Cardiac septum (tissue), 1 donor: Measurements from ENCODE around the gene OLFM1. TPM values are rescaled to one million over a fixed set of nuclear protein-coding genes. Genes with fewer than 3 reads are reported as not detected.
"Not testable (repeated sequence)": the region's sequence is repeated elsewhere in the genome, so short reads cannot be mapped to it uniquely, and the experiment has no call there.

Source experiments
- DNase-seq: peaks from one replicate; pipeline ENCODE4 v3.0.0-alpha.2; 2020; ENCODE audit warnings: low spot score
- intact Hi-C: fragments of 100-400 bp; cut with DNase I; formaldehyde crosslinking; loops from one replicate; pipeline ENCODE4 v1.14.0; 2022
- total RNA-seq: library from RNA; stranded (reverse); fragmentation: NEBNext Ultra II Directional; extraction: Animal tissue kit (Norgen Biotek cat#: 25700); gene quantifications from one replicate; pipeline ENCODE4 v1.2.1, GENCODE V29; 2021
- donor health status: DM: no; HTN: no; CAD: no.

Gene OLFM1
- total RNA-seq, 1 donor from 2014 or later, result 8.6 TPM

DNA sequence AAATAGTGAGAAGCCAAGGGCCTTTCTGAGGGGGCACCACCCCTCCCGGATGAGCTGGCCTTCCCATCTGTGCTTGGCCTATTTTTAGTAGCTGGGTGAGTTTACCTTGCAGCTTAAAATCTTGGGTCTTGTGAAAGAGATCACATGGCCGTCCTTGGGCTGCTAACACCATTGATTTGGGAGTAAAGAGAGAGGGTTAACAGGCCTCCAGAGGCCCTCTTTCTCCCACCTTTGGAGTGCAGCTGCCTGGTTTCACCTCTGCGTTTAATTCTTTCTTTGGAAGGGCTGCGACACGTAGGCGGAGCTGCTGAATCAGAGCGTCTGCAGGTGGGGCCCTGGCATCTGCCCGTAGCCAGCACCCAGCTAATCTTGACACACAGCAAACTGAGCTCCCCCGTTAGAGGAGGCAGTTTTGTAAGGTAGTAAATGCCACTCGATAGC lies 12.8 kb downstream of the OLFM1 start:
- no peak for DNase-seq
- intact Hi-C loops, result no loop called here

DNA sequence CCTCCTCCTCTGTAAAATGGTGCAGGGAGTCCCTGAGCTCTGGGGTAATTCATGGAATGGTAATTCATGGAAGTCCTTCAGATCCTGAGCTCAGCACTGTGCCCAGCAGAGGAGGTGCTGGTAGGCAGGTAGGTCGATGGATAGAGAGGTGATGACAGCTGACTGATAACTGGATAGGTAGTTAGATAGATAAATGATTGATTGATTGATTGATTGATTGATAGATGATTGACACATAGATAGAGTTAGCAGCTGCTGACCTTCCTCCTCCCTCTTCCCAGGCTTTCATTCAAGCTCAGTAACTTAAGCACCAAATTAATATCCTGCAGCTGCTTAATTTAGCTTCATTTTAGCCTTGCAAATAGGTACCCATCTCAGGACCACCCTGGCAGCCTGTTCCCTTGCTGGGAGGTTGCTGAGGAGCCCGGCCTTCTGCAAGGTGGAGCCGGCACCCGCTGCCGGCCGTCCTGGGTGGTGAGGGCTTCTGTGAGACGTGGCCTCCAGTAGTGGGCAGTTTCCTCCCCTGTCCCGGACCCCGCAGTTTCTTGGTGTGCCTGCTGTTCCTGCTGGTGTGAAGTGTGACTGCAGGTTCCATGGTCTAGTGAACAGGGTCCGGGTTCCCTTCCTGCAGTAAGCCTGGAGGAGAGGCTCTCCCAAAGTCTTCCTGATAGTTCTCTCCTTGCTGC lies 13.4 kb downstream of the OLFM1 start:
- intact Hi-C loops, result no loop called here
- DNase-seq, result no peak

- intact Hi-C loops, result no loop called here
- DNase-seq, result no peak
Measured at GRCh38 chr9:135101486-135101885, 14.0 kb downstream of the OLFM1 start.

- no peak for DNase-seq
- intact Hi-C loops, result no loop called here
Measured at GRCh38 chr9:135101926-135102325, 14.5 kb downstream of the OLFM1 start.

DNA sequence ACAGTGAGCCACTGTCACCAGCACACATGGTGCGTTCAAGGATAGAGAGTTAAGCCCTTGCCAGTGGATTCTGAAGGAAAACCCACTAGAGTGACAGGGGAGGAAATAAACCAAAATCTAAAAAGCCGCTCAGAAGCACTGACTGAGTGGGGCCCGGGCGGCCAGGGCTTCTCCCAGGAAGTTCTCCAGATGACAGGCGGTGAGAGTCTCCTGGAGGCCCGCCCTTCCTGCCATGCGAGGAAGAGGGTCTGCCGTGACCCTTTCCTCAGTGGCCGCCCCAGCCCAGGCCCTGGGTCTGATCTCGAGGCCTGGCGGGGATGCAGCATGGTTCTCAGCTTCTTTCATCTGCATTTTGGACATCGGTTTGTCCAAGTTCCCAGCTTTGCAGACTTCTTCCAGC lies 14.9 kb downstream of the OLFM1 start:
- DNase-seq, result no peak
- intact Hi-C loops, result no loop called here

GRCh38 chr9:135103001-135103446 lies 15.6 kb downstream of the OLFM1 start:
- DNase-seq, result no peak
- intact Hi-C loops, result no loop called here

DNA sequence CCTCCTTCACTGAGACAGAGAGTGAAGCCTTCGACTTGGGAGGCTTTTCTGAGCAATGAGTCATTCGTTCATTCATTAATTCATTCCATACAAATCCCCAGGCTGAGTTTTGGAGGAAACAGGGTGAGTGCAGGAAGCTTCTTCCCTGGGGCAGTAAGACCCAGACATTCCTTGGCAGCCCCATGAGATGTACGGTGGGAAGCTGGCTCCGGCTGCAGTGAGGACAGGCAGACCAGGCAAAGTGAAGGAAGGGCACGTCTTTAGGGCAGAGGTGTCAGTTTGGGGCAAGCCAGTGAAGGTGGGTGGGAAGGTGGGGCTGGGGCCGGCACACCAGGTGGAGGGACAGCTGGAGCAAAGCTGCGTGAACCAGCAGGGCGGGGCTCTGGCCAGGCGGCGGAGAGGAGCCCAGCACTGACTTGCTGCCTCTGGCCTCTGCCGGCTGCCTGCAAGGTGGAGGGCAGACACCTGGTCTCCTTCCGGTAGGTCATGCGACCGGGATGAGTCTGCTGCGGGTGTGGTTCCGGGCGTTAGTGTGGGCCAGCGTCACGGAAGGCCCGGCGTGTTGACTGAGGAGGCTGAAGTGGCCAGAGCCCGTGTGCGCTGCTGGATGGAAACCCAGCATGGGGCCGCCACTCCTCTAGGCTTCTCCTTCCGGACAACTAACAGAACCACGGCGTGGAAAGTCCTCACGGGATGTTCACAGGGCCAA lies 16.6 kb downstream of the OLFM1 start:
- no peak for DNase-seq
- intact Hi-C loops, result no loop called here

GRCh38 chr9:135104761-135105160 lies 17.3 kb downstream of the OLFM1 start:
- no peak for DNase-seq

DNA sequence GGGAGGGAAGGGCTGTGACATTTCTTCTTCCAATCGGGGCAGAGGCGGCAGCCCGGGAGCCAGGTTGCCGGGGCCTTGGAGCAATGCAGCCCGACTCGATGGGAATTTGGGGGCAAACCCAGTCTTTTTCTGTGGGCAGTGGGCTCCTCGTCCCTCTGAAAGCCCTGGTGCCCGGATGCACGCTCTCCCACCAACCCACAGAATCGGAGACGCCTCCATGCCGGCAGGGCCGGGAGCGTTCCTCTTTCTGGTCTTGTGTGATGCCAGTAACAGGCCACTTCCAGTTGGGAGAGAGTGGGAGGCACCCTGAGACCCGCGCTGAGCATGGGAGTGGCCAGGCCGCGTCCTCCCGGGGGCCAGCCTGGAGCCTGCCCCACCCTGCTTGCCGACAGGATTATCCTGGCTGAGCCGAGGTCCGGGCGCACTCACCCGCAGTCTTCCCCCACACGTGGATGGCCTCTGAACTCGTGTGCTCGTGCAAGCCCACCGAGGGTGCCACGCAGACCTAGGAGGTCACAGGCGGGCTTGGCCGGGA lies 17.8 kb downstream of the OLFM1 start:
- intact Hi-C loops, result no loop called here
- no peak for DNase-seq

More at GRCh38 chr9:135104761-135105160, 17.3 kb downstream of the OLFM1 start:
- intact Hi-C loops, result no loop called here

GRCh38 chr9:135105938-135106491 lies 18.5 kb downstream of the OLFM1 start:
- DNase-seq, result no peak
- intact Hi-C loops, result no loop called here

- no peak for DNase-seq
- intact Hi-C loops, result no loop called here
Measured at GRCh38 chr9:135106551-135107270, 19.2 kb downstream of the OLFM1 start.

DNA sequence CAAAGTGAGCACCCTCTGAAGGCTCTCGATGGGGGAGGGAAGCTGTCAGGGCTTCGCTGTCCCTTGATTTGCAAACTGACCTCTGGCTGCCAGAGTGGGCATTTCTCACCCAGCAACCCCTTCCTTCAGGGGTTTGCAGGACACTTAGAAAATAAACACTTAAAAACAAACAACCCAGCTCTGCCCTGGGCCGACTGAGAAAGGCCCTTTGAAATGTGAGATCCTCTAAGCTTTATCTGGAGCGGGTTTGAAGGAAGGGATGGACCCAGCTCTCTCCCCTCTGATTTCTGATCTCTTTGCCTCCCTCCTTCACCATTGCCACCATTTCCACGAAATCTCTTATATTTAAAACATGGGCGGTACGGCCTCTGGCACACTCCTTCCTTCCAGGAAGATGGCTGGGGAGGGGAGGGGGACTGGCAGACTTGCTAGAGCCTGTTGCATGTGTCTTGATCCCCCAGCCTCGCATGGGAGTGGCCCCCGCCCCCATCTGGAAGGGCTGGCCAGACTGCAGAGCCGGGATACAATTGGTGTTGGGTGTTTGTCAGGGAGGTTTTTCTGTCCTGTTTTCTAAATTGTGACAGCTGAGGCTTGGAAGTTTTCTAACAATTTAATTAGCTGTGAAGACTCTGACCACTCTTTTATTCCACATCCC lies 20.2 kb downstream of the OLFM1 start:
- intact Hi-C loops, result no loop called here
- DNase-seq, result no peak

DNA sequence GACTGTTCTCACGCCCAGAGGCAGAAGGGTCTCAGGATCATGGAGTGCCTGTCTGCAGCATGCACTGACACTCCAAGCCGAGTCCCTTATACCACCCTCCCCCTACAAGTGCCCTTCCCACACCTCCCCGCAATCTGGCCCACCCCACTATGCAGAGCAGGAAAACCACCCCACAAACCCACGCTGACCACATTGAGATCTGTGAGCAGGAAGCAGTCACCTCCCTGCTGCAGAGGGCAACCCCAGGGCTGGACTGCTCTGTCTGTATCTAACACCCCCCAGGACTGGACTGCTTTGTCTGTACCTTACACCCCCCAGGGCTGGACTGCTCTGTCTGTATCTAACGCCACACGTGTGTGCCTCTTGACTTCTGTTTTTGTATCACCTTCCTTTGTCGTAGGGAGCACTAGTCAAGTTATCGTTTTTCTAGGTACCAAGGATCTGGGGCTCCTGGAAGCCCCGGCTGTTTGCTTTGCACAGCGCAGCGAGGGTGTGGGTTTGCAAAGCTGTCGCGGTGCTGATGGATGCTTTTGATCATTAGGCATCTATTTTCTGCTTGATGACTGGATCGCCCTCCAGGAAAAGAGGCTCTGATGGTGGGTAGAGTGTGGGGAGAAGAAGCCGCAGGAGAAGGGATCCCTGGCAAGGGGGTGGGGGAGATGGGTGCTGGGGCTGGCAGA lies 21.5 kb downstream of the OLFM1 start:
- intact Hi-C loops, result no loop called here
- no peak for DNase-seq

DNA sequence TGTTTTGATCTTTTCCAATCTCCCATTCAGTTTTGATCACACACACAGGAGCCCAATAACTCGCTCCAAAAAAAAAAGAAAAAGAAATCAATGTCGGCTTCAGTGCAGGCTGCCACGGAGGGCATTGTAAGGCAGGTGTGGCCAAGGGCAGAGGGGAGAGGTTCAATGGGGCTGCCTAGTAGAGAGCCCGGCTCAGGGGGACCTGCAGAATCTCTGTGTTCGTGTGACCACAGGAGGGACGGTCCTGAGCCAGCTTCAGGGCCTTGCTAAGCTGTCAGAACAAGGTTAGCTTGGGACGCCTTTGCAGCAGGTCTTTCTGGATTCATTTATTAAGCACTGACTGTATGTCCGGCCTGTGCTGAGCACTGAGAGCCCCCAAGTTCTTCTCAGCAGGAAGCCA lies 22.2 kb downstream of the OLFM1 start:
- intact Hi-C loops, result no loop called here
- no peak for DNase-seq

DNA sequence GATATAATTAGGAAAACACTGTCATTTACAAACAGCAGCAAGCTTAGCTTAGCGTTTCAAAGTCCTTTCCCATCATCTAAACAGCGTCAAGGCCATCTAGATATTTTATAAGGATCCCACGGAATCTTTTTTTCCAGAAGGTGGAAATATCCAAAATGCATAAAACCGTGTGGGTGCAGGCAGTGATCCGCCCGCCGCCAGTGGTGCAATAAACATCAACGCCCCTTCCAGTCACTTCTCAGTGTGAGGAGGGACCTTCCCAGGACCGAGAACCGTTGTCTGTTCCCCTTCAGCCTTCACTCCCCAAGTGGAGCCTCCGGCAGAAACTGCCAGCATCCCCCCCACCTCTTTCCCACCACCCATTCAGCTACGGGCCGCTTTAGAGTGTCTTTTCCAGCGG lies 22.9 kb downstream of the OLFM1 start:
- intact Hi-C loops, result no loop called here
- DNase-seq, result no peak

DNA sequence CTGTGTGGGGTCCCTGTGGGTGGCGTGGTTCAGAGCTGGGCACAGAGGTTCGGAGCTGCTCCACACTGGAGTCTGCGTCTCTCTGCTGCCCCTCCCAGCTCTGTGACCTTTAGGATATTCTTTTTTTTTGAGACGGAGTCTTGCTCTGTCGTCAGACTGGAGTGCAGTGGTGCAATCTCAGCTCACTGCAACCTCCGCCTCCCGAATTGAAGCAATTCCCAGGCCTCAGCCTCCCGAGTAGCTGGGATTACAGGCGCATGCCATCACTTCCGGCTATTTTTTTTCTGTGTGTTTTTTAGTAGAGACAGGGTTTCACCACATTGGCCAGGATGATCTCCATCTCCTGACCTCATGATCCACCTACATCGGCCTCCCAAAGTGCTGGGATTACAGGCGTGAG lies 24.1 kb downstream of the OLFM1 start:
- DNase-seq, intact Hi-C loops: not testable (repeated sequence)

DNA sequence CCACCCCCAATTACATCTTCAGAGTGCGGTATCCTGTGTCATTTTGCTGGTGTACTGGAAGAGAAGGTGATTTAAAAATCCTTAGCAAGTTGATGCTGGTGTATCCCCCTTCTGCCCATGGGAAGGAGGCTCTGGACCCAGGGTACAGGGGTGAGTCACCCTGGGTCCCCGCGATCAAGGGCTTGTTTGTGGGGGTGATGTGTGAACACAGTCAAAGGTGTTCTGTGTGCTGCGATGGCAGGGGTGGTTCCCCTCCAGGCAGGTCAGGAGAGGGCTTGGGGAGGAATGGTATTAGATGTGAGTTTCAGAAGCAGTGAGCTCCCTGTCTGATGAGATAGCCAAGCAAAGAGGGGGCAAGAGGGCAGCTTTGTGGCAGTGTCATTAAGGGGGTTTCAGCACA lies 28.9 kb downstream of the OLFM1 start:
- intact Hi-C loops, result no loop called here
- no peak for DNase-seq

DNA sequence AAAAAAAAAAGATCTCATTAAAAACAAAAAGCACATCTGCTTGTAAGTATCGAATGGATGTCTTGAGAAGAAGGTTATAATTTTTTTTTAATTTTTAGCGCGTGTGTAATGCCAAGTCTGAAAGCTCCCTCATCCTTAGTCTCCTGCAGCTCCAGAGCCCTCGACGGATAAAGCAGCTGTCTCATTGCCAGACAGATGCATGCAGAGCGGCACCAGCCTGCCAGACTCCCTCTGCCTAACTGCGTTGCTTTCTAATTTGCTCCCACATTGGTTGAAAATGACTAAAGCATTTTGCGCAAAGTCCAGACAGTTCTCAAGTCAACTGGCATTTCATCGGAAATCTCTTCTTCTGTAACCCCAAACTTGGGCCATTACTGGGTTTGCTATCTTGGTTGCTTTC lies 29.4 kb downstream of the OLFM1 start:
- no peak for DNase-seq
- intact Hi-C loops, result no loop called here

DNA sequence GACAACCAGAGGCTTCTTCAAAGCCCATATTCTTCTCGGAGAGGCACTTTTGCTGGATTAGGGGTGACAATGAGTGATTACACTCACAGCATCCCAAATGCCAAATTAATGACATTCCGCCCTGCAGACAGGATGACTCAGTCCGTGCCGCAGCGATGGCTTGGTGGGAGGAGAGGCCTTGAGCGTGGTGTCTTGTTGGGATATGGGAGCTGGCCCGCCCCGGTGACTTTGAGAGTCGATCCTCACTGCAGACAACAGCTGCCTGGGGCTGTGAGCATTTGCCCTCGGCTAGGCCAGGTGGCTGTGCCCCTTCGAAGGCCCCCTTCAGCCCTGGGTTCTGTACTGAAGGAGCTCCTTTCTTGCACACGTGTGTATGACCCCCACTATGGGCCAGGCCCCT lies 29.8 kb downstream of the OLFM1 start:
- intact Hi-C loops, result no loop called here
- no peak for DNase-seq
